HG02840 (cell line): ENCODE data around the gene ME2.
"Not testable (repeated sequence)": the region's sequence is repeated elsewhere in the genome, so short reads cannot be mapped to it uniquely, and the experiment has no call there.

Source experiments
- ATAC-seq: cut with Tn5 transposase; IDR thresholded peaks from one replicate; pipeline ENCODE4 v1.9.1; 2021; ENCODE audit warnings: mild to moderate bottlenecking, moderate library complexity, moderate number of reproducible peaks; ENCODE audit not compliant: unreplicated experiment, low FRiP score

ME2 gene

GRCh38 chr18:50878345-50879301 lies at the start of gene ME2:
Gene ME2, plus strand, starts transcription at chr18:50879118. Its CDS starts 16,703 bp downstream, at chr18:50895821.
- peak; percentile 95 for ATAC-seq

- ATAC-seq, result no peak
Measured at GRCh38 chr18:50829644-50830043, 49.3 kb upstream of the ME2 start.

- no peak for ATAC-seq
Measured at GRCh38 chr18:50830544-50830943, 48.4 kb upstream of the ME2 start.

- no peak for ATAC-seq
Measured at GRCh38 chr18:50832754-50833153, 46.2 kb upstream of the ME2 start.

GRCh38 chr18:50833496-50833895 lies 45.4 kb upstream of the ME2 start:
- not testable (repeated sequence) for ATAC-seq

GRCh38 chr18:50836521-50836957 lies 42.4 kb upstream of the ME2 start:
- ATAC-seq, result no peak

GRCh38 chr18:50839341-50839740 lies 39.6 kb upstream of the ME2 start:
- no peak for ATAC-seq

- ATAC-seq, result no peak
Measured at GRCh38 chr18:50839996-50840395, 38.9 kb upstream of the ME2 start.

- ATAC-seq, result no peak
Measured at GRCh38 chr18:50842846-50843245, 36.1 kb upstream of the ME2 start.

GRCh38 chr18:50844554-50844953 lies 34.4 kb upstream of the ME2 start:
- no peak for ATAC-seq

GRCh38 chr18:50844960-50845359 lies 34.0 kb upstream of the ME2 start:
- no peak for ATAC-seq

GRCh38 chr18:50847192-50847591 lies 31.7 kb upstream of the ME2 start:
- no peak for ATAC-seq

- ATAC-seq, result no peak
Measured at GRCh38 chr18:50848061-50848551, 30.8 kb upstream of the ME2 start.

GRCh38 chr18:50848991-50849390 lies 29.9 kb upstream of the ME2 start:
- ATAC-seq, result no peak

GRCh38 chr18:50849419-50849821 lies 29.5 kb upstream of the ME2 start:
- ATAC-seq, result no peak

GRCh38 chr18:50850307-50851065 lies 28.4 kb upstream of the ME2 start:
- ATAC-seq, result no peak

GRCh38 chr18:50853863-50854271 lies 25.1 kb upstream of the ME2 start:
- no peak for ATAC-seq

- no peak for ATAC-seq
Measured at GRCh38 chr18:50855976-50856757, 22.8 kb upstream of the ME2 start.

GRCh38 chr18:50857166-50857565 lies 21.8 kb upstream of the ME2 start:
- ATAC-seq, result not testable (repeated sequence)

GRCh38 chr18:50857694-50858093 lies 21.2 kb upstream of the ME2 start:
- ATAC-seq, result no peak
